Skin of body (tissue), 2 donors: ENCODE results near the gene C2orf92. TPM values are rescaled to one million over a fixed set of nuclear protein-coding genes. Genes with fewer than 3 reads are reported as not detected.
A peak's percentile ranks its signal among the peaks of the same experiment; 100 is the strongest.
"Not testable (repeated sequence)": the region's sequence is repeated elsewhere in the genome, so short reads cannot be mapped to it uniquely, and the experiment has no call there.

ENCODE experiments used
- DNase-seq: peaks from one replicate; lab custom pipeline; 2025; lab: John Stamatoyannopoulos, UW
- total RNA-seq: library from RNA; depleted of rRNA; stranded (reverse); fragments of >200 nt; gene quantifications from one replicate; pipeline ENCODE4 v1.2.3, GENCODE V29; 2014

C2orf92 gene
- total RNA-seq, 1 donor from 2014 or later: 9.3 TPM

GRCh38 chr2:97691166-97691565, 21.7 kb downstream of the C2orf92 start:
- DNase-seq: no peak

GRCh38 chr2:97693476-97693875, 24.0 kb downstream of the C2orf92 start:
- no peak for DNase-seq

- no peak for DNase-seq
Measured at GRCh38 chr2:97695744-97696143, 26.2 kb downstream of the C2orf92 start.

GRCh38 chr2:97697252-97698235, 28.0 kb downstream of the C2orf92 start:
- DNase-seq: peak; percentile 85

GRCh38 chr2:97698530-97698929, 29.0 kb downstream of the C2orf92 start:
- DNase-seq: no peak

- DNase-seq: peak; percentile 34
Measured at GRCh38 chr2:97699765-97700444, 30.4 kb downstream of the C2orf92 start.

GRCh38 chr2:97701186-97701585, 31.7 kb downstream of the C2orf92 start:
- no peak for DNase-seq

- no peak for DNase-seq
Measured at GRCh38 chr2:97701851-97702465, 32.4 kb downstream of the C2orf92 start.

- no peak for DNase-seq
Measured at GRCh38 chr2:97702731-97703470, 33.4 kb downstream of the C2orf92 start.

- DNase-seq: no peak
Measured at GRCh38 chr2:97703741-97704140, 34.2 kb downstream of the C2orf92 start.

GRCh38 chr2:97704989-97705388, 35.5 kb downstream of the C2orf92 start:
- no peak for DNase-seq

- DNase-seq: no peak
Measured at GRCh38 chr2:97706112-97706511, 36.6 kb downstream of the C2orf92 start.

- DNase-seq: no peak
Measured at GRCh38 chr2:97706708-97707345, 37.3 kb downstream of the C2orf92 start.

- DNase-seq: no peak
Measured at GRCh38 chr2:97707362-97708047, 38.0 kb downstream of the C2orf92 start.

- no peak for DNase-seq
Measured at GRCh38 chr2:97708048-97708380, 38.5 kb downstream of the C2orf92 start.

GRCh38 chr2:97708608-97709007, 39.1 kb downstream of the C2orf92 start:
- DNase-seq: no peak

- DNase-seq: no peak
Measured at GRCh38 chr2:97711394-97711711, 41.8 kb downstream of the C2orf92 start.

GRCh38 chr2:97712175-97712574, 42.7 kb downstream of the C2orf92 start:
- DNase-seq: not testable (repeated sequence)

- no peak for DNase-seq
Measured at GRCh38 chr2:97712693-97713295, 43.3 kb downstream of the C2orf92 start.
